HL-60 (cell line): ENCODE results near the gene ZNF57.
"Not testable (repeated sequence)": the region's sequence is repeated elsewhere in the genome, so short reads cannot be mapped to it uniquely, and the experiment has no call there.

Experiments
- DNase-seq, 2 experiments: peaks; one replicate each; pipeline ENCODE4 v3.0.0-alpha.2; 2010 to 2020; ENCODE audit warnings: low read depth in 1 of 2, low spot score in 1 of 2
- H3K27ac ChIP-seq: fragments of 250-450 bp; sonication (Bioruptor Pico); replicated peaks from 2 replicates; pipeline ENCODE4 v1.5.1; 2020; ENCODE audit warnings: mild to moderate bottlenecking, moderate library complexity
- H3K27me3 ChIP-seq: fragments of 250-450 bp; sonication (Bioruptor Pico); 2 replicates; pipeline ENCODE4 v1.5.1; 2021; ENCODE audit warnings: mild to moderate bottlenecking, moderate library complexity; ENCODE audit not compliant: insufficient read depth, poor library complexity, severe bottlenecking
- H3K4me3 ChIP-seq: replicated peaks from 2 replicates; pipeline ENCODE4 v1.5.1; 2011; ENCODE audit warnings: mild to moderate bottlenecking, control low read depth, low read length; ENCODE audit not compliant: insufficient read depth
- CTCF ChIP-seq: IDR thresholded peaks from one replicate; pipeline ENCODE4 v1.5.1; 2011; ENCODE audit warnings: low read length, control low read depth, inconsistent platforms; ENCODE audit not compliant: insufficient read depth
- GABPA ChIP-seq: IDR thresholded peaks from 2 replicates; pipeline ENCODE4 v1.6.1; 2012; ENCODE audit warnings: low read depth
- POLR2AphosphoS5 ChIP-seq: IDR thresholded peaks from 2 replicates; pipeline ENCODE4 v1.6.1; 2012; ENCODE audit warnings: low read depth
- REST ChIP-seq: IDR thresholded peaks from 2 replicates; pipeline ENCODE4 v1.6.1; 2012; ENCODE audit warnings: low read depth; ENCODE audit not compliant: insufficient replicate concordance
- SPI1 ChIP-seq: IDR thresholded peaks from 2 replicates; pipeline ENCODE4 v1.6.1; 2012; ENCODE audit warnings: low read depth, mild to moderate bottlenecking, borderline replicate concordance

ZNF57 gene

GRCh38 chr19:2885736-2886135, 15.0 kb upstream of the ZNF57 start:
- TF ChIP-seq SPI1 (no peak), CTCF (no peak), POLR2AphosphoS5 (no peak), GABPA (no peak), REST (no peak)
- no peak for DNase-seq
- Histone ChIP-seq H3K27me3 (no peaks in the 10 kb centered on the region), H3K4me3 (no peak overlapping the region), H3K27ac (no peak overlapping the region)

GRCh38 chr19:2887391-2887914, 13.3 kb upstream of the ZNF57 start:
- Histone ChIP-seq H3K27ac (no peak overlapping the region), H3K27me3 (no peaks in the 10 kb centered on the region), H3K4me3 (no peak overlapping the region)
- peak; percentile 31 for TF ChIP-seq CTCF
- TF ChIP-seq REST, result no peak
- DNase-seq, result peak; percentile 15 to 18

GRCh38 chr19:2888731-2889224, 11.9 kb upstream of the ZNF57 start:
- no peak for TF ChIP-seq SPI1
- TF ChIP-seq GABPA, result no peak
- TF ChIP-seq POLR2AphosphoS5, result no peak
- no peak for TF ChIP-seq CTCF
- no peak for TF ChIP-seq REST
- Histone ChIP-seq H3K4me3 (no peak overlapping the region), H3K27ac (no peak overlapping the region), H3K27me3 (no peaks in the 10 kb centered on the region)
- DNase-seq, result no peak

- DNase-seq, H3K4me3 ChIP-seq, H3K27me3 ChIP-seq, H3K27ac ChIP-seq: not testable (repeated sequence)
Measured at GRCh38 chr19:2890531-2890930, 10.2 kb upstream of the ZNF57 start.
